Aorta (tissue), 5 donors: ENCODE results near the gene SMC5. TPM values are rescaled to one million over a fixed set of nuclear protein-coding genes. Genes with fewer than 3 reads are reported as not detected.

Experiments used
- ATAC-seq: fragments of 200-7000 bp; cut with Tn5 transposase; one replicate; pipeline ENCODE4 v1.9.1; 2022; ENCODE audit warnings: moderate library complexity; ENCODE audit not compliant: low FRiP score
- DNase-seq, 2 donors: peaks; one replicate each; pipeline ENCODE4 v3.0.0-alpha.2; 2020
- H3K27ac ChIP-seq, 2 donors: one replicate each; pipeline ENCODE4 v1.5.1; 2013; ENCODE audit warnings: low read length in 2 of 2, mild to moderate bottlenecking in 2 of 2, moderate library complexity in 2 of 2, control low read depth in 1 of 2, inconsistent platforms in 1 of 2, low read depth in 1 of 2
- H3K27me3 ChIP-seq, 2 donors: one replicate each; pipeline ENCODE4 v1.6.1; 2013; ENCODE audit warnings: control low read depth in 1 of 2, low read length in 1 of 2, mild to moderate bottlenecking in 1 of 2, moderate library complexity in 1 of 2; ENCODE audit not compliant: insufficient read depth in 2 of 2, control insufficient read depth in 1 of 2
- H3K36me3 ChIP-seq, 2 donors: one replicate each; pipeline ENCODE4 v1.6.1; 2013; ENCODE audit warnings: control low read depth in 1 of 2, low read length in 1 of 2, mild to moderate bottlenecking in 1 of 2; ENCODE audit not compliant: insufficient read depth in 2 of 2, control insufficient read depth in 1 of 2
- H3K4me1 ChIP-seq, 2 donors: one replicate each; pipeline ENCODE4 v1.6.1; 2013; ENCODE audit warnings: low read length in 2 of 2, control low read depth in 1 of 2, mild to moderate bottlenecking in 1 of 2, moderate library complexity in 1 of 2; ENCODE audit not compliant: insufficient read depth in 2 of 2, control insufficient read depth in 1 of 2
- H3K4me3 ChIP-seq, 2 donors: one replicate each; pipeline ENCODE4 v1.5.1; 2013; ENCODE audit warnings: low read length in 2 of 2, control low read depth in 1 of 2, mild to moderate bottlenecking in 1 of 2
- H3K9me3 ChIP-seq: one replicate; pipeline ENCODE4 v1.6.1; 2013; ENCODE audit warnings: mild to moderate bottlenecking, low read length; ENCODE audit not compliant: control insufficient read depth
- WGBS, 2 donors: extraction: QIAGEN DNeasy Blood & Tissue Kit; methylation state at CpG; one replicate each; pipeline ENCODE4 v1.1.7; 2013; 5-methylcytosine and 5-hydroxymethylcytosine counted together
- intact Hi-C, 2 donors: fragments of 100-400 bp; cut with DNase I; formaldehyde crosslinking; loops; one replicate each; pipeline versions ENCODE4 v1.14.2 to v1.15.0; 2022
- polyA plus RNA-seq, 2 donors: library from polyadenylated mRNA; stranded (reverse); fragments of 200-250 nt; gene quantifications; one replicate each; pipeline ENCODE4 v1.2.3, GENCODE V29; 2013
- total RNA-seq, 2 donors: library from RNA; stranded (reverse); fragmentation: NEBNext Ultra II Directional; extraction: Animal tissue kit (Norgen Biotek cat#: 25700); gene quantifications; one replicate each; pipeline ENCODE4 v1.2.1, GENCODE V29; 2021
- donor health status: healthy with polysubstance abuse.
- donor health status: Bipolar disorder and iron deficiency.
- donor health status: DM: no; HTN: no; CAD: no.
- donor health status: DM: no; HTN: no; CAD: no.
- donor health status: DM: yes; HTN: yes; CAD: no.

Gene SMC5
- total and polyA plus RNA-seq, 4 donors = 10.3 to 37.0 (median 27.7) TPM

DNA sequence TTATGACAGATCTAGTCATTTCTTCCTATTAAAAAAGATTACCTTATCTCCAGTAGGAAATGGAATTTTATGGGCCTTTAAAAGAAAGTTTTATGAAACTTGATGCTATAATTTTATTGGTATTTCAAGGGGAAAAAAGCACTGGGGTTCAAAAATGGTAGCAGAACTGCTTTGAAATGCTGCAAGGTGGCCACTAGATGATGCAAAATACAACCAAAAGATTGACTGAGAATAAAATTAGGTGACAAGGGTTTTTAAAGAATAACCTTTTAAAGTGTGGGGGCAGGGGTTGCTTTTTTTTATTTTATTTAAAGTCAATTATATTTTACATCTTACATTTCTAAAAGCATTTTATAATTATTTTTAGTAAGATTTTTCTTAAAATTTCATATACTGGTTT, 94.0 kb downstream of the SMC5 start:
- ATAC-seq = no peak
- H3K4me1 ChIP-seq = no peaks in the 10 kb centered on the region
- no peaks in the 10 kb centered on the region for H3K27me3 ChIP-seq
- intact Hi-C loops = loop anchor here (2.0 to 5.0 kb wide), 4 partner anchors 54 to 250 kb away; no protein-coding TSS in a partner anchor
- DNase-seq = no peak
- no peaks in the 10 kb centered on the region for H3K36me3 ChIP-seq
- no peak overlapping the region for H3K27ac ChIP-seq
- no peaks in the 10 kb centered on the region for H3K9me3 ChIP-seq
- no peak overlapping the region for H3K4me3 ChIP-seq

DNA sequence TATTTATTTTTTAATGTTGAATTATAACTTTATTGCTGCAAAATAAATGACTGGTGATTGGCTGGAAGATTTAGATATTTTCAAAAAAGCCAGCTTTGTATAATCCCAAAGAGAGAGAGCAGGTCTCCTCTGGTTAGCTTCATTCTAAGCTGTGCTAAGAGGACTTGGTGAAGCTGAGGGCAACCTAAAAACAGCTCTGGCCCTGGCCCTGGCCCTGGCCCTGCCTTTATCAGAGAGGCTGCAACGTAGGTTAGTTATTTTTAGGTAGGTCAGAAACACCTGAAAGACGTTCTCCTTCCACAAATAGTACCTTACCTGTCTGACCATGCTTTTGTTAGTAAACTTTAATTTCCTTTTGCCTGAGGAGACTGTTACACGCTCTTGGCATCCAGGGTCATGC, 97.0 kb downstream of the SMC5 start:
- H3K36me3 ChIP-seq = no peaks in the 10 kb centered on the region
- 47 to 53% methylated on average over 3 of the region's 3 CpGs for WGBS, 2 donors
- no peaks in the 10 kb centered on the region for H3K4me1 ChIP-seq
- no peaks in the 10 kb centered on the region for H3K9me3 ChIP-seq
- no peak for DNase-seq
- intact Hi-C loops = no loop called here
- H3K27ac ChIP-seq = no peak overlapping the region
- ATAC-seq = no peak
- no peak overlapping the region for H3K4me3 ChIP-seq
- H3K27me3 ChIP-seq = no peaks in the 10 kb centered on the region

- WGBS, 2 donors = 85 to 88% methylated on average over 7 of the region's 7 CpGs
- intact Hi-C loops = loop anchor here in 1 of 2 donors (5.0 kb wide), 1 partner anchor 34 kb away; no protein-coding TSS in a partner anchor
- Histone ChIP-seq H3K27ac (no peak overlapping the region), H3K27me3 (no peaks in the 10 kb centered on the region), H3K36me3 (no peaks in the 10 kb centered on the region), H3K4me1 (no peaks in the 10 kb centered on the region), H3K9me3 (no peaks in the 10 kb centered on the region), H3K4me3 (no peak overlapping the region)
- DNase-seq (no peak), ATAC-seq (no peak)
Observed at GRCh38 chr9:70362952-70363351, 104.2 kb downstream of the SMC5 start.

DNA sequence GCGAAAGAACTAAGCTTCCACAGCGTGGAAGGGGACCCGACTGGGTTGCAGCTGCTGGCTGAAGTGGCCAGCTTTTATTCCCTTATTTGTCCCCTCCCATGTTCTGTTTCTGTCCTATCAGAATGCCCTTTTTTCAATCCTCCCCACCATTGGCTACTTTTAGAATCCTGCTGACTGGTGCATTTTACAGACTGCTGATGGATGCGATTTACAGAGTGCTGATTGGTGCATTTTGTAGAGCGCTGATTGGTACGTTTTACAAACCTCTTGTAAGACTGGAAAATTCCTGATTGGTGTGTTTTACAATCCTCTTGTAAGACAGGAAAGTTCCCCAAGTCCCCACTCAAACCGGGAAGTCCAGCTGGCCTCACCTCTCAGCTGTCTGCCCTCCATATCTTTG, 105.0 kb downstream of the SMC5 start:
- no peak for ATAC-seq
- no peak for DNase-seq
- intact Hi-C loops = loop anchor here in 1 of 2 donors (5.0 kb wide), 1 partner anchor 34 kb away; no protein-coding TSS in a partner anchor
- WGBS, 2 donors = 96% methylated on average over 7 of the region's 7 CpGs
- Histone ChIP-seq H3K27me3 (no peaks in the 10 kb centered on the region), H3K27ac (no peak overlapping the region), H3K4me3 (no peak overlapping the region), H3K4me1 (no peaks in the 10 kb centered on the region), H3K9me3 (no peaks in the 10 kb centered on the region), H3K36me3 (no peaks in the 10 kb centered on the region)

DNA sequence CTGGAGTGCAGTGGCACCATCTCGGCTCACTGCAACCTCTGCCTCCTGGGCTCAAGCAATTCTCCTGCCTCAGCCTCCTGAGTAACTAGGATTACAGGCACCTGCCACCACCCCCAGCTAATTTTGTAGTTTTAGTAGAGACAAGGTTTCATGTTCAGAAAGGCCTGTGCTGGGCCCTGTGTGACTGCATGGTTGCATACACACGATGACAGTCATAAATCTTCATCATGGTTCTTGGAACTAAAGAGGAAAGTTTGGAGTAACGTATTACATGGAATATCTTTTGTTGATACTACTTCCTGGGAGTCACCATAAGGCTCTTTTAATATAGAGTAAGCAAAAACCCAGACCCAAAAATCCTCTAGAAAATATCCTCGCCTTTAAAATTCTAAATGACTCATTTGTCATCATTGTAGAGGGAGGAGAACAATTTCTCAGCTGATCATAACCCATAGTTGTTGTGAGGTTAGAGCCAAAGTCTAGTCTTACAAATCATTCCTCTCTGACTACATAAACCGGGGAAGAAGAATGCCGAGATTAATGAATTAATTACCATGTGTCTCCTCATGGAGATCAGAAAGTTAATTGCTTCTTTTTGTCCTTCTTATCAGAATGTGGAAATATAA, 108.6 kb downstream of the SMC5 start:
- no peaks in the 10 kb centered on the region for H3K36me3 ChIP-seq
- no peak overlapping the region for H3K27ac ChIP-seq
- intact Hi-C loops = no loop called here
- 72% methylated on average over 6 of the region's 6 CpGs for WGBS, 2 donors
- ATAC-seq (no peak), DNase-seq (no peak)
- no peak overlapping the region for H3K4me3 ChIP-seq
- no peaks in the 10 kb centered on the region for H3K9me3 ChIP-seq
- no peaks in the 10 kb centered on the region for H3K4me1 ChIP-seq
- no peaks in the 10 kb centered on the region for H3K27me3 ChIP-seq

GRCh38 chr9:70374962-70375618, 116.3 kb downstream of the SMC5 start:
- no peak overlapping the region for H3K4me3 ChIP-seq
- ATAC-seq (no peak), DNase-seq (no peak)
- H3K36me3 ChIP-seq = no peaks in the 10 kb centered on the region
- intact Hi-C loops = no loop called here
- 90 to 92% methylated on average over 17 of the region's 17 CpGs for WGBS, 2 donors
- no peak overlapping the region for H3K27ac ChIP-seq
- no peaks in the 10 kb centered on the region for H3K4me1 ChIP-seq
- no peaks in the 10 kb centered on the region for H3K9me3 ChIP-seq
- no peaks in the 10 kb centered on the region for H3K27me3 ChIP-seq

- H3K4me1 ChIP-seq = peaks cover 0 to 2% of the 10 kb centered on the region in 2 donors
- intact Hi-C loops = no loop called here
- no peaks in the 10 kb centered on the region for H3K27me3 ChIP-seq
- no peak overlapping the region for H3K27ac ChIP-seq
- WGBS, 2 donors = 79 to 83% methylated on average over 6 of the region's 6 CpGs
- DNase-seq (no peak), ATAC-seq (no peak)
- H3K36me3 ChIP-seq = no peaks in the 10 kb centered on the region
- H3K9me3 ChIP-seq = no peaks in the 10 kb centered on the region
- H3K4me3 ChIP-seq = no peak overlapping the region
Observed at GRCh38 chr9:70382046-70382708, 123.4 kb downstream of the SMC5 start.

- Histone ChIP-seq H3K36me3 (peaks cover 0 to 2% of the 10 kb centered on the region in 2 donors), H3K27me3 (no peaks in the 10 kb centered on the region), H3K4me1 (peaks cover 0 to 2% of the 10 kb centered on the region in 2 donors), H3K27ac (no peak overlapping the region), H3K4me3 (no peak overlapping the region), H3K9me3 (no peaks in the 10 kb centered on the region)
- no peak for ATAC-seq
- no peak for DNase-seq
- intact Hi-C loops = no loop called here
- 36 to 38% methylated on average over 9 of the region's 9 CpGs for WGBS, 2 donors
Observed at GRCh38 chr9:70382709-70383605, 124.2 kb downstream of the SMC5 start.
